Activated naive CD8-positive, alpha-beta T cell treated with anti-CD3 and anti-CD28 coated beads, Interleukin-2, amount 50 U/mL, for 16 hours (primary cell): ENCODE measurements around the gene CMIP.

Experiments used
- DNase-seq: peaks from one replicate; pipeline ENCODE4 v3.0.0-alpha.2; 2020; ENCODE audit warnings: low read depth, low spot score

The CMIP gene

DNA sequence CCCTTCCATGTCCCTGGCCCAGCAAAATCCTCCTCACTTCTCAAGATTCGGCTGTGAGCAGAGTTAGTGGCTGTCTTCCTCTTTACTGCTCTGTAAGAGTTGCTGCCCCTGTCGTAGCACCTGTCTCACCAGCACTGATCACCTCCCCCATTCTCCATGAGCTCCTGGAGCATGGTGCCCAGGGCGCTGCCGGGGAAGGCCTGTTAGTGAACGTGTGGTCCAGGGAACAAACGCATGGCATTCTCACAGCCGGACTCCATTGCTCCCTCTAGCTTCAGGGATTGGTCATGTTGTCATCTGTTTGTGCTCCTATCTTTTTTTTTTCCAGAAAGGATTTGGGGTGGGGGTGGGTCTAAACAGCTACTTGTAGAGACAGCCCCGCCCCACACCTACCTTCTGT lies 141.2 kb downstream of the CMIP start:
- DNase-seq: no peak

- DNase-seq: no peak
Measured at GRCh38 chr16:81586417-81586816, 141.8 kb downstream of the CMIP start.

GRCh38 chr16:81586977-81587625 lies 142.5 kb downstream of the CMIP start:
- no peak for DNase-seq

- no peak for DNase-seq
Measured at GRCh38 chr16:81587626-81588160, 143.1 kb downstream of the CMIP start.

DNA sequence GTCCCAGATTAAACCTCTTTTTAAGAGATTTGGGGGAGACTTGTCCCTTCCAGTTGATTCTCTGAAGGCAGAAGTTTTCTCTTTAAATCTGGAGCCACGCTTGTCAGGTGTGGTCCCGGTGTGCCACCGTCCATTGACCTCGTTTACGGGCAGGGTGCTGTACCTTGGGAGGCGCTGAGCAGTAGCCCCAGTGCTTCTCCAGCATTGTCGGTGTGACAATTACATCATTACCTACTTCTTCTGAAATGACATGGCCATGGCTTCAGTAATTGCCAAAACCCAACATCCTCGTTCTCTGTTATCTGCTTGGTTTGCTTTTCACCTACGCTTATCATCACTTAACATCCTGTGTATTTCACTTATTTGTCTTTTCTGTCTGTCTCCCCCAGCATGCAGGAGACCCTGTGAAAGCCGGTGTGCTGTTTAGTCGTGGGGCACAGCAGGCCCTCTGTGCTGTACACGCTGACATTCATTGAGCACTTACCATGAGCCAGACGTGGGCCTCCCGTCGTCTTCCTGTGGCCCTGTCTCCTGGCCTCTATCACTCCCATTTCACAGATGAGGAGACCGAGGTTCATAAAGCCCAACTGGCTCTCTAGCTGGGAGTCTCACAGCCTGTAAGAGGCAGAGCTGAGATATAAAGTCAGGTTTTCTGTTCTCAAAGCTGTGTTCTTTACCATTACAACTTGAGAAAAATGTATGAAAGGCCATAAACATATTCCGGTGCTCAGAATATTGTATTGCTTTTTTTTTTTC lies 143.9 kb downstream of the CMIP start:
- DNase-seq: no peak

DNA sequence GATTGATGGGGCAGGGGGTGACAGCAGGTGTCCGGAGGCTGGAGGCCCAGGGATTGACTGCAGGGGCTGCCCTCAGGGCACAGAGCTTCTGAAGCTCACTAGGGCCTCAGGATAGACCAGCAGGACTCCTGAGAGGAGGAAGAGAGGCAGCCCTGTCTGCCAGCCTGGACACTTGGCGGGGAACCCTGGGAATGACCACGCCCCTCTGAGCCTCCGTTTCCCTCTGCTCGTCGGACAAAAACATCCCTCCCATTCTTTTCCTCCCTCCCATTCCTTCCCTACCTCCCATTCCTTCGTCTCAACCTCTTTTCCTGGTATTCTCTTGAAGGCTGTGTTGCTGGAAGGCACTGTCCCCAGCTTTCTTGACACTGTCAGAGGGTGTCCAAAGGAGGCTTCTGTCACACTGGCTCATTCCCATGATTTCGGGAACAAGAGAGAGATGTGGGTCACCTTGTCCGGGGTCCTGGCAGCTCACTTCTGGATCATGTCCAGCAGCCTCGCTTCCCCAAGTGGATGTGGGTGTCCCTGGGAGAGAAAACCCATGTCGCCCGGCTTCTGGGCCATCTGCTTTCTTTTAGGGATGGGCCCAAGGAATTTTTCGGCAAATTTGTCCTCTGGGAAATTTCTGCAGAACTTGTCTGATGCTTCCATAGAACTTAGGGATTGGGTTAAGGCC lies 145.5 kb downstream of the CMIP start:
- DNase-seq: no peak

GRCh38 chr16:81590714-81591544 lies 146.3 kb downstream of the CMIP start:
- DNase-seq: no peak

DNA sequence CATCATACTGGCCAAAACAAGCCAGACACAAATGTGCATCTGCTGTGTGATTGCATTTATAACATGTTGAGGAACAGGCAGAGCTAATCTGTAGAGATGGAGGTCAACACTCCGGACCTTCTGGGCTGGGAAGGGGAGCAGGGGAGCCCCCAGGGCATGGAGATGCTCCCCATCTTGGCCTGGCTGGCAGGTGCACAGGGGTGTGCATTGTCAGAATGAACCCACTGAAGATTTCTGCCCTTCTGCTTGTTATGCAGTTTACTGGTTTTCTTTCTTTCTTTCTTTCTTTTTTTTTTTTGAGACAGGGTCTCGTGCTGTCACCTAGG lies 146.9 kb downstream of the CMIP start:
- no peak for DNase-seq

DNA sequence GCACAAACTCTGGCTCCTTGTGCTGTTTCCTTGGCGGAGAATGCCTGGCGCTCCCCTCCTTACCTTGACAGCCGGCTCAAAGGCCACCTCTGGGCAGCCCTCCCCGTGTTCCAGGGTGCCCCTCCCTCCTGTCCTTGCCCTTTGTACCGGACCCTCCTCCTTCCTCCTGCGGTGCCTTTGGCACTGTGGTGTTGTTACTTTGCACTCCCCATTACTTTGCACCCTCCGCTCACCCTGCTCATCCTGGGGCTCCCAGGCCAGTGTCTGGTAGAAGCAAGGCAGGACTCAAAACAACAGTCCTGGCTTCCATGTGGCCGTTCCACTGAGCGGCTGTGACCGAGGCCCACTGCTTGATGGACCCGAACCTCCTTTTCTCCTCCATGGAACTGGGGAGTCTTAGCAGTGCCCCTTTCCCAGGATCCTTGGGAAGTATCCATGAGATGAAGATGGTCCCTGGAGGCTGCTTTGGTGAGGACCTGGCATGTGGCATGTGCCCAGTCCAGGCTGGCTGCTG lies 147.8 kb downstream of the CMIP start:
- no peak for DNase-seq

GRCh38 chr16:81593481-81593880 lies 148.9 kb downstream of the CMIP start:
- DNase-seq: no peak

DNA sequence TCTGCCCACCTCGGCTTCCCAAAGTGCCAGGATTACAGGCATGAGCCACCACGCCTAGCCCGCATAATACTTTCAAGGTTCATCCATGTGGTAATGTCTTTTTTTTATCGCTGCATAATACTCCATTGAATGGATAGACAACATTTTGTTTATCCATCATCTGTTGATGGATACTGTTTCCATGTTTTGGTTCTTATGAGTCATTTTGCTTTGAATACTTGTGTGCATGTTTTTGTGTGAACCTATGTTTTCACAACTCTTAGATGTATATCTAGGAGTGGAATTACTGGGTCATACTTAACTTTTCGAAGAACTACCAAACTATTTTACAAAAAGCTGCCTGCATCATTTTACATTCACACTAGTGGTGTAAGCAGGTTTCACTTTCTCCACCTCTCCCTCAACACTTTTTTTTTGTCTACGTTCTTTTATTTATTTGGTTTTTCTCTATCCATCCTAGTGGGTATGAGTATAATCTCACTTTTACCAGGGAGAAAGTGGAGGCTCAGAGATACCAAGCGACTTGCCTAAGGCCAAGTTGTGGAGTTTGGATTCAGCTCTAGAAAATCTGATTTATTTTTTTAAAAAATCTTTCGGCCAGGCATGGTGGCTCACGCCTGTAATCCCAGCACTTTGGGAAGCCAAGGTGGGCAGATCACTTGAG lies 151.2 kb downstream of the CMIP start:
- DNase-seq: no peak

GRCh38 chr16:81597079-81597658 lies 152.6 kb downstream of the CMIP start:
- DNase-seq: no peak

- DNase-seq: no peak
Measured at GRCh38 chr16:81598083-81598482, 153.5 kb downstream of the CMIP start.

GRCh38 chr16:81599034-81599744 lies 154.6 kb downstream of the CMIP start:
- no peak for DNase-seq

DNA sequence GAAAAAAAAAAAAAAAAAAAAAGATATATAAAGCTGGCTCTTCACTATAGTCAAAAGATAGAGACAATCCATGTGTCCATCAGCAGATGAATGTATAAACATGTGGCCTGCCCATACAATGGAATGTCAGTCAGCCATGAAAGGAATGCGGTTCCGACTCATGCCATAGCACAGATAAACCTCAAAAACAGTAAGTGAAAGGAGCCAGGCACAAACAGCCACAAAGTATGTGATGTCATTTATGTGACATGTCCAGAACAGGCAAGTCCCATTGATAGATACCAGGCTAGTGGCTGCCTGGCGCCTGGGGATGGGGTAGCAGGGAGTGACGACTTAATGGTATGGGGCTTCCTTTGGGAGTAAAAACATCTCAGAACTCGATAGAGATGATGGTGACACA lies 155.7 kb downstream of the CMIP start:
- DNase-seq: no peak

DNA sequence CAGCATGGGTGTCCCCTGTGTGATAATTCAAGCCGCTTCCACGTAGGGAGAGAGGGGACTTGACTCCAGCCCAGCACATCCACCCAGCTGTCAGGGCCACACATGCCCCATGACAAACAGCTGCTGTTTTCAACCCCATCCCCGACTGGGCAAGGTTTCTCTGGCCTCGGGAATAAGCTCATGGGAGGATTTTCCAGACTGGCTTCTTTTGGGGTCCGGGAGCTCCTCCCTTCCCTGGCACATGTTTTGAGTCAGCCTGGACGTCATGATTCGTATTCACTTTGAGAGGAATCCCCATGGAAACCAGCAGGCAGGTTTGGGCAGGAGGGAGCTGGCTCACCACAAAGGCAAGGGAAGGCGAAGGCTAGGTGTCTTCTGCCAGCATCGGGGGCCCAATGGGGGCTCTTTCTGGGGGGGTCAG lies 156.4 kb downstream of the CMIP start:
- no peak for DNase-seq

DNA sequence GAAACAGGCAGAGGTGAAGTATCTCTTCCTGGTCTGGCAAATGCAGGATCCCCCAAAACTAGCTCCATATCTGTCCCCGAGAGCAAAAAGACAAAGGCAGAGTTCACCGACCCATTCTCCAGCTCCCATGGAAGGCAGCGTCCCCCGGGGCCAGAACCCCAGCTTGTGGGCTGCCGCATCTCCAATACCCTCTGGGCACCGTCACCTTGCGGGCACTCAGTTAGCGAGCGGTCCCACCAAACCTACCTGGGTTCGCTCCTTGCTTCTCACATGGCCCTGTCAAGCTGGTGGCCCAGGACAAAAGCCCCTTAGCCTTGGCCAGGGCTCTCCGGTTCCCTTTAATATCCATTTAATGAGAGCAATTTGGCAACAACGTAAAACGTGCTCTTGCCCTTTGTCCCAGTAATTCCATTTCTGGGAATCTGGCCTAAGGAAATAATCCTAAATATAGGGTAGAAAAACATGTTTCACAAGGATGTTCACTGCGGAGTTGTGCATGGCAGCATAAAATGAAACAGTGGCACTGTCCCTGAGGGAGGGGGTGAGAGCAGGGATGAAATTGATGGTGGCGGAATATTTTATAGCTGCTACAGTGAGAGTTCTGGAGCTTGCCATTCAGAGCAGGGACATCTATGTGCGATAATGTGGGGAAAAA lies 157.1 kb downstream of the CMIP start:
- DNase-seq: no peak

DNA sequence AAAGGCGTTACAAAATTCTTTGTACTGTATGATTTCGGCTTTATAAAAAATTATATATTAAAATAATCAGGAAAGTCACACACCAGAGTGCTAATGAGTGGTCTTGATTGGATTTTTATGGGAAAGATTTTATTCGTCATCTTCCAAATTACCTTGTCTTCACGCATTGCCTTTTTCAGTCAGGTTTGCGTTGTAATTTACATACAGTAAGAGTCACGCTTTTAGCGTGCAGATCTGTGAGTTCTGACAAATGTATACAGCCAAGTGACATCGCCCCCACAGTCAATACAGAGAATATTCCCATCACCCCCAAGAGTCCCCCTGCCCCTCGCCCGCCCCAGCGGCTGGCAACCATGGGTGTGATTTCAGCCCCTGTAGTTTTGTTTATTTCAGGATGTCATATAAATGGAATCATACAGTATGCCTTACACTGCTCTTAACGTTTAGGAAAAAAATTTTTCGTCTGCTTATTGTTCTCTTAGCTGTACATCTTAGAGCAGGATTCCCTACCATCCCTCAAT lies 157.7 kb downstream of the CMIP start:
- no peak for DNase-seq

DNA sequence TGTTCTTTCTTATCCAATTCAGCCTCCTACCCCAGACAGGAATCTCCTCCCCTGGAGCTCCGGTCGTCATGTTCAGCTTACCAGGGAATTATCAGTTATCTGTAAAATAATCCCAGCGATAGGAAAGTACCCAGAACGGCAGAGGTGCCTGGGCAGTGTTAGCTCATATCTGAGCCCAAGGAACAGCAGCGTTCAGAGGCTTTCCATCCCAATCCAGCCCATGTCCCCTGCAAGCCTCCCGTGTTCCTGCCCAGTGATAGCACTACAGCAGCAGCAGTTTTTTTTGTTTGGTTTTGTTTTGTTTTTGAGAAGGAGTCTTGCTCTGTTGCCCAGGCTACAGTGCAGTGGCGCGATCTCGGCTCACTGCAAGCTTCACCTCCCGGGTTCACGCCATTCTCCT lies 158.2 kb downstream of the CMIP start:
- DNase-seq: no peak
